ENCODE measurements around the gene DNAH11.
"Not testable (repeated sequence)": the region's sequence is repeated elsewhere in the genome, so short reads cannot be mapped to it uniquely, and the experiment has no call there.

The DNAH11 gene

DNA sequence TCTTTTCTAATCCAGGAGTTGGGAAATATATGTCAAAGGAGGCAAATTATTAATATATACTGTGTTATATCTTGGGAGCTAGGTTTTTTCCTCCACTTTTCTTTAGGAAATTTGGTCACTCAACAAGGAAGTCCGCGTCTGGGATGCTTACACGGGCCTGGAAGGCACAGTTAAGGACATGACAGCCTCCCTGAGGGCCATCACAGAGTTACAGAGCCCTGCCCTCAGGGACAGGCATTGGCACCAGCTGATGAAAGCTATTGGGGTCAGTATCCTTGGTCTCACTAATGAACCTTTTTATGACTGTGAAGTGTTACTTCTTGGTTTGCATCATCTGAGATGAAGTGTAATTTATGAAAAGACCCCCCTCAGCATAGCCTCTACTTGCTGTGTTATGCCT lies 74.7 kb downstream of the DNAH11 start:
- no peak for DNase-seq (ENCODE audit: low read depth in 3 of 3)

DNA sequence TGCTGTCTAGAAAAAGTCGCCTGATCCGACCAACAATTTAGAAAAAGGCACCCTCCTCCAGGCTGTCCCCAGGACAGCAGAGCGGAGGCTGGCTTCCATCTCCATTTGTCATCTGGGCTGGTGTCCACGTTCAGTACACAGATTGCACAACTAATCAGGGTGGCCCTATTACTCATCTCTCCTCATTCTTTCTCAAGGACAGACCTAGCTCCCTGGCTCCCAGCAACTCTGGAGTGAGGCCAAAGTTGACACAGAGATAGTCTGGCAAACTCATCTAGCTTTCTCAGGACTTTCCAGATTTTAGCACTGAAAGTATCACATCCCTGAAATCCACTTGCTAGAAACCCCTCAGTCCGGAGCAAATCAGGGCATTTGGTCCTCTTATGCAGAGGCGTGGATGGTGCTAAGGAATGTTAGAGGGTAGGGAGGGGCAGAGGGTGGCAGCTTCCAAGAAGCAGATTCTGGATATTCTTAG lies 75.1 kb downstream of the DNAH11 start:
- no peak for DNase-seq (ENCODE audit: low read depth in 3 of 3)

DNA sequence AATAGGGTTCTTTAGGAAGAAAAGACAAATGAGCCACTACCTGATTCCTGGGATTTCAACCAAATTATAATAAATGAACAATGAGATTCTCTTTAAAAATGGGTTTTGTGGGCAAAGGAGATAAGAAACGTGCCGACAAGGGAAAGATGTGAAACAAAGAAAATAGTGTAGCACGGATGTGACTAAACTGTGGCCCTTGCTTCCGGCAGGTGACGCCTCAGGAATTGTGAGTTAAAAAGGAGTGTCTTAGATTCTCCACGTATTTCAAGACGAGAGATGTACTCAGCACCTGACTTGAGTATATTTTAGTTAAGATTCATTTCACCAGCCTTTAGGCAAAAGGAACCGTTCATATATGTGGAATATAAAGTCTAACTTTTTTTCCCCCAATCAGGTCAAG lies 75.9 kb downstream of the DNAH11 start:
- no peak for DNase-seq (ENCODE audit: low read depth in 3 of 3)

DNA sequence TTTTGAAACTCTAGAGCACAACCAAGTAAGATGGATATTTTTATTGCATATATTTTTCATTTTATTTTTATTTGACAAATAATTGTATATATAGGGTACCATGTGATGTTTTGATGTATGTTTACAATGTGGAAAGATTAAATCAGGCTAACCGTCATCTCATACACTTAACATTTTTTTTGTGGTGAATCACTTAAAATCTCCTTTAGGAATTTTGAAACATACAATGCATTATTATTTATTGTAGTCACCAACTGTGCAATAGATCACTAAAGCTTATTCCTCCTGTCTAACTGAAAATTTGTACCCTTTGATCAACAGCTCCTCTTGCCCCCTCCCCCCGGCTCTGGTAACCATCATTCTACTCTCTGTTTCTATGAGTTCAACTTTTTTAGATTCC lies 77.2 kb downstream of the DNAH11 start:
- DNase-seq (ENCODE audit: low read depth in 3 of 3): no peak

DNA sequence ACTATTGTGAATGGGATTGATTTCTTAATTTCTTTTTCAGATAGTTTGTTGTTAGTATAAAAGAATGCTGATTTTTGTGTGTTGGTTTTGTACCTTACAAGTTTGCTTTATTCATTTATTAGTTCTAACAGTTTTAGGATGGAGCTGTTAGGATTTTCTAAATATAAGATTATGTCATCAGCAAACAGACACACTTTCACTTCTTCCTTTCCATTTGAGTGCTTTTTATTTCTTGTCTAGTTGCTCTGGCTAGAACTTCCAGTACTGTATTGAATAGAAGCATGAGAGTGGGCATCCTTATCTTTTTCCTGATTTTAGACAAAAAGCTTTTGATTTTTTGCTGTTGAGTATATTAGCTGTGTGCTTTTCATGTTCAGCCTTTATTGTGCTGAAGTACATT lies 81.5 kb downstream of the DNAH11 start:
- DNase-seq (ENCODE audit: low read depth in 3 of 3): no peak

DNA sequence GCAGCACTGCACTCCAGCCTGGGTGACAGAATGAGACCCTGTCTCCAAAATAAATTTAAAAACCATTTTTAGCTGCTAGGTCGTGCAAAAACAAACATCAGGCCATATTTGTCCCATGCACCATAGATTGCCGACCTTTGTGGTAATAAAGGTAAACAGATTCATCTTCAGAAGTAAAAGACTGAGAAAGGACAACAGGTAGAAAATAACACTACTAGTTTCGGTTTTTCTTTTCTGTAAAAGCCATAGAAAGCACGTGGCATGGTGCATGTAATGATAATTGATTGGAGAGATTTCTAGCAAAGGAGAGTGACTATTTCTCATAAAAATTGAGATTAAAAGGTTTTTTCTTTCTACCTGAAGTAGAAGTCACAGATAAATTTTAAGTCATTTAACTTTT lies 93.9 kb downstream of the DNAH11 start:
- DNase-seq (ENCODE audit: low read depth in 3 of 3): no peak

DNA sequence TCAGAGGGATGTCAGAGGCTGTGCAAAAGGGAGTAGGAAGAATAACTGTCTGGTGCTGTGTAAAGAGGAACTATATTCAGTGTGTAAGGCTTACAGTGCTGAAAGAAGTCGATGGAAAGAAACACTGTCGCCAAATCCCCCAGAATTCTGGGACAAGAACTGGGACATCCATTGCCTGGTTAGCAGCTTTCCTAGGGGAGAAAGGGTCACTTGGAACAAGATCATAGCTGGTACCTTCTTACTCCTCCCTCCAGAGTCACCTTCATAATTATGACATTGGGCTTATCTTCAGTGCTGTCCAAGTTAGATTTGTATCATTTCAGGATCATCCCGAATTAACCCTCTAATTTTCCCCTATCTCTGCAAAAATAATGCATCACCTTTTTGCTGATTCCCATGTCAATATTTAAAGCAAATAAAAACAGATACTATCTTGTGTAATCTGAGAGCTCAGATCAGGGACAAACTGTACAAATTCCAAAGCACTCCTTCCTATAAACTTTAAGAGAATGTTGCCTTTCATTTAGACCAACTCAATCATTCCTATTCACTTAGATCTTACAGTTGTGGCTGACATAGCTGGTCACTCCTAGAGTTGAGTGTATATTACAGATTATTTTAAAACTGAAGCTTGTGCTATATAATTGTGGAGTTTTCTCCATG lies 96.5 kb downstream of the DNAH11 start:
- no peak for DNase-seq (ENCODE audit: low read depth in 3 of 3)

DNA sequence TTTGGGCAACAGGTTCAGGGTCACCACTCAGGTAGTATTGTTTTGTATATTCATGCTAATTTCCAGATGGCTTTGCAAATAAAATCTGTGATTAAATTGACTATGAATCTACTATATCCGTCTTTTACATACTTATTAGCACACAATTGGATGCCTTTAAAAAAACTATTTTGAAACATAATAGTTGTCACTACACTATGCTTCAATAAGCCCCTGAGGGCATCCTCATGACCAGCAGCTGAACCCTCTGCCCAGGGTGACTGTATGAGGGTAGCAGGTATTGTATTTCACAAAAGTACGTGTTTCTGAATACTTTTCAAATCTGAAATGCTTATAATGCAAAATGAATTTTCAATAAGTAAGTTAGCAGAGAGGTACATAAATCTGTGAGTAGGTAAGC lies 97.3 kb downstream of the DNAH11 start:
- DNase-seq (ENCODE audit: low read depth in 3 of 3): no peak

DNA sequence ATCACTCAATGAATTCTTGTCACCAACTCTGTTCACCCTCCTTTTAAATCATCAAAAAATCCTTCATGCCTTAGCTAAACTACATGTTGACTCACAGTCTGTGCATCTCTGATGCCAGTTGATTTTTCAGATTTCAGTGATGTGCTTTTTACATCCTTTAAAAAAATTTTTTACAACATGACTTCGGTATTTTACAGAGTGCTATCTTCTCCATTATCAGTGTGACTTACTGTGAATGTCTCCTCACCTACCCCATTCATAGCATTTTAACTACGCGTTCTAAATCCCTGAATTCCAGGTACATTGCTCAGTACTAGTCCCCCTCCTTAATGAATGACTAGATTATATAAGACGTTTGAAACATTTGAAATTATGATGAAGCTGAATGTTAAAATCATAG lies 98.7 kb downstream of the DNAH11 start:
- DNase-seq (ENCODE audit: low read depth in 3 of 3): no peak

DNA sequence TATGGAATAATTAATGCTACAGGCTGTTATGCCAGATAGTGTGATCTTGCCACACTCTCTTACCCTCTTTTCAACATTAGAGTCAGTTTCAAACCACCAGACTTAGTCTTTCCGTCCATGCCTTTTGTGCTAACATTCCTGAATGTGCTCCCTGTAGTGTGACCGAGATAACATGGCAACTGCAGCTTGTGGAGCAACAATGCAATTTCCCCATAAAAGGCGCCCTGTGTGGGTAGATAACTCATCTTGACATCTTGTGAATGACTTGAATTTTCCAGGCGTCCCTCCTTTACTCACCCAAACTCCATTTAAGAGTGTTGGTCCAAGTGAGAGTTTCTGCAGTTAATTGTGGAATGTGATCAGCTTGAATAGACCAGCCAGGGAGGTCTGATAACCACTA lies 99.6 kb downstream of the DNAH11 start:
- no peak for DNase-seq (ENCODE audit: low read depth in 3 of 3)

DNA sequence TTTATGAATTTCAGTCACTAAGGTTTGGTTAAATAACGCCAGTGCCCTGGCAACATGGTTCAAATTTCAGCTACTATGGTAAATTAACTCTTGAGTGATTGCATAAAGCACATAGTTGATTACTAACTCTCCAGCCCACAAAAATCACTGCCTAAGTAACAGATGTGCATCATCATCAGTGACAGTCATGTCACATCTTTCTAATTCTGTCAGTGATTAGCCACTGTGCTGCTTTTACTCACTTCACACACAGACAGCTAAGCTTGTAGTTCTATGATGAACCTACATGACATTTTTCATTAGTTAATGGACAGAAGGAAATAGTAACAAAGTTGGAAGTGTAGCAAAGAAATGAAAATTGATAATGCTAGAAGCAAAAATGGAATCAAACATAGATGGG lies 108.9 kb downstream of the DNAH11 start:
- DNase-seq (ENCODE audit: low read depth in 3 of 3): no peak

DNA sequence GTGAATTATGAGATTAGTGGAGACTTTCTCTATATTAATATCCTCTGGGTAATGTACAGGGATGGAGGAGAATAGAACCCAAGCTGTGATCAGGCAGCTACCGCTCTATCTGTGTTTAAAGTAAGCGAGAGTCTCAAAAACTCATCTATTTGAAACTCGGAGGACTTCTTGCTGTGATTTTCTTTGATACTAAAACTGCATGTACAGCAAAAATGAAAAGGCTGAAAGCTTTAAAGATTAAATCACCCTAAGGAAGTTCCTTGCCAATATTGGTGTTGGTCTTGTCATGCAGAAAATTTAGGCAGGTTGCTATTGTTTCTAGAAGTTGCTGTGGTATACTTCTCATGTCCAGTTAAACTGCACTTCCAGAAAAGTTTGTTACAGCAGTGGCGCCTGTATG lies 110.8 kb downstream of the DNAH11 start:
- no peak for DNase-seq (ENCODE audit: low read depth in 3 of 3)

DNA sequence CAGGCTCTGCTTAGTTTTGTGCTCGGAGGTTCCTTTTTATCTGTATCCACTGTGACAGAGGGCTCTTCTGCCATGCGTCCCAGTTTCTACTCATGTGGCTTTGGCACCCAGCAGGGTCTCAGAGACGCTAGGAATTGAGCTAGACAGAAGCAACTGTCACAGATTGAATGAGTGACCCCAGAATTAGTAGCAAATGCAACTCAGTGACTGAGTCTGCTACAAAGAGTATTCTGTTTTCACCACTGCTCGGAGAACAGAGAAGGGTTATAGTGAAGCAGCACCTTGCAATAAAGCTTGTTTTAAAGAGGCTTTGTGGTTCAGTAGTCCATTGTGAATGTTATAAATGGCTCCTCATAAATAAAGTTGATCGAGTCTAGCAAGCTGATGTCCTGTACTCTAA lies 113.2 kb downstream of the DNAH11 start:
- no peak for DNase-seq (ENCODE audit: low read depth in 3 of 3)

DNA sequence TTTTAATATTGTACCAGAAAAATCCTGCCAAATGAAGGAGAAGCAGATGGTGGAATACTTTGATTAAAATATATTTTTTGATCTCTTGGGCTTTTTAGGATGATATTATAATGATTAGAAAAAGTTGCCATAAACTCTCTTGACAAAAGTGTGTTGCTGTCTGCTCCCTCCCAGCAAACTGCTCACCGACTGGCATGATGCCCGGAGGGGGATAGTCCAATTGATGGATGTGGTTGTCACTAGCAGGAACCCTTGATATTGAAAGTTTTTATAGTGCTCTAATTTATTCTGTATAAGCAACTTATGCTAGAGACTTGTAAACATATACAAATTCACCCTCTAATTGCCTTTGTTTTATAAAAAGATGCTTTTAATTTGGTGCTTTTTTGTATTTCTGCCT lies 114.0 kb downstream of the DNAH11 start:
- no peak for DNase-seq (ENCODE audit: low read depth in 3 of 3)

DNA sequence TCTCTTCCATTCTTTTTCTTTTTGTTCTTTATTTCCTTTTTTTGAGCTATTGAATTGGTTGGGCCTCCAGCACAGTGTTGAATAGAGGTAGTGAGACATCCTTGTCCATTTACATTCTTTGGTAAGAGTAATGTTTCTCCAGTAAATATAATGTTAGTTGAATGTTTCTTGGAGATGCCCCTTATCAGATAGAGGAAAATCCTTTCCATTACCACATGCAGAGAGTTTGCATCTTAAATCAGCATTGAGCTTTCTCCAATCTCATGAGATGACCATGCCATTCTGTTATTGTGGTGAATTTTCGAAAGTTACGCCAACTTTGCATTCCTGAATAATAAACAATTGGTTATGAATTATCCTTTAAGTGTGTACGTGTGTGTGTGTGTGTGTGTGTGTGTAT lies 127.7 kb downstream of the DNAH11 start:
- no peak for DNase-seq (ENCODE audit: low read depth in 3 of 3)

DNA sequence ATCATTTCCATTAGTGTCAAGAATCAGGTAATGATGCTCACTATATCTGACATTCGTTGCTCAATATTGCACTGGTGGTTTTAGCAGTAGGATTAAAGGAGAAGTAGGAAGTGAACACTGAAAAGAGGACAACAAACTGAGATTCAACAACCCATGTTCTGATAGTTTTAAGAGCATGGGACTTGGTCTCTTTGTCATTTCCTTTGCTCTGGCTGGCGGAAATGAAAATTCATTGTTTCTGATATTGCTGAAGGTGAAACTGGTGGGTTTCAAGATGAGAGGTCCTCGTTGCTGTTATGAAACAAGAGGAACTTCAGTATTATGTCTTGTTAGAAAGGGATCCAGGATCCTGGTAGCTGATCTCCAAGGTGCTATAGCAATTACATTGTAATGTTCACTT lies 129.0 kb downstream of the DNAH11 start:
- no peak for DNase-seq (ENCODE audit: low read depth in 3 of 3)

DNA sequence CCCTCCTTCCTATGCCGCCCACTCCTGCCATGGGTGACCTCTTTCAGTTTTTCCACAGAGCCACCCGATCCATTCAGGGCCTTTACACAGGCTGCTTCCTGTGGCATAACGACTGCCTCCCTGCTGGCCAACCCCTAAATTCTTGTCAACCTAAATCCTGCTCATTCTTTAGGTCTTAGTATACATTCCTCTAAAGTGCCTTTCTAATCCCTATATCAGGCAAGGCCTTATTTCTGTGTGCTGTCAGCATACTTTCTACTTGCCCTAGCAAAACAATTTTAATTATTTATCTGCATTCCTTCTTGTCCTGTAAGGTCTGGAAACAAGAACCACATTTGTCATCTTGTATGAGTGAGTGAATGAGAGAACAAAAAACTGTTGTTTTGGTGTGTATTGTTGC lies 132.4 kb downstream of the DNAH11 start:
- no peak for DNase-seq (ENCODE audit: low read depth in 3 of 3)

DNA sequence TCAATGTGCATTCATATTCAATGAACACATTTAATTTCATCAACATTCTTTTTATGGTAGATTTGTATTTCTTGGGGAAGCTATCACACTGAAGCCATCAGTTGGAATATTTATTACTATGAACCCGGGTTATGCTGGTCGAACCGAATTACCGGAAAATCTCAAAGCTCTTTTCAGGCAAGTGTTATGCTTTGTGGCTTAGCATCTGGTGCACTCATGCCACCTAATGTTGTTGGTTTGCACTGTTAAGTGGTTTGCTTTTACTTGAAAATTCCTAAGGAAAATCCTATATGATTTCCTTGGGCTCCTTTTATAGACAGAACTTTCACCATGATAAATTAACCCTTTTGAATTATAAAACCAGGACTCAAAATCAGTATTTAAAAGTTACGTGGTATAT lies 147.9 kb downstream of the DNAH11 start:
- no peak for DNase-seq (ENCODE audit: low read depth in 3 of 3)

DNA sequence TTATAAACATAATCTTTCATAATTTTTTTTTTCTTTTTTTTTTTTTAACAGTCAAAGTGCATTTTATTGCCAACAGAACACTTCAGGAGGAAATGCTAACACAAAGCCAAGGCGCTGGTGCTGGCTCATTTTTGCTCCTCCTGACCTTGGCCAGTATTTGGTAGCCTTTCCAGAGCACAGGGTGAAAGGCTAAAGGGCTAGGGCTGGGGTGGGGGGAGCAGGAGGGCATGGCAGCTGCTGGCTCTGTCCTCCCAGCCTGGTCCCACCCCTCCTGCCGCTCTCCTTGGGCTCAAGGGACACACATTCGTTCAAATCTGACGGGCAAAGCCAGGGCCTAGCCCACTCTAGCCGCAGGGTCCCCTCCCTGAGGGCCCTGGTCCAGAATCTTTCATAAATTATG lies 148.3 kb downstream of the DNAH11 start:
- not testable (repeated sequence) for DNase-seq (ENCODE audit: low read depth in 3 of 3)

DNA sequence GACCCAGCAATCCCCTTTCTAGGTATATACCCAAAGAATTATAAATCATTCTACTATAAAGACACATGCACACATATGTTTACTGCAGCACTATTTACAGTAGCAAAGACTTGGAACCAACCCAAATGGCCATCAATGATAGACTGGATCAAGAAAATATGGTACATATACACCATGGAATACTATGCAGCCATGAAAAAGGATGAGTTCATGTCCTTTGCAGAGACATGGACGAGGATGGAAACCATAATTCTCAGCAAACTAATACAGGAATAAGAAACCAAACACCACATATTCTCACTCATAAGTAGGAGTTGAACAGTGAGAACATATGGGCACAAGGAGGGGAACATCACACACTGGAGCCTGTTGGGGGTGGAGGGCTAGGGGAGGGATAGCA lies 157.7 kb downstream of the DNAH11 start:
- DNase-seq (ENCODE audit: low read depth in 3 of 3): not testable (repeated sequence)

DNA sequence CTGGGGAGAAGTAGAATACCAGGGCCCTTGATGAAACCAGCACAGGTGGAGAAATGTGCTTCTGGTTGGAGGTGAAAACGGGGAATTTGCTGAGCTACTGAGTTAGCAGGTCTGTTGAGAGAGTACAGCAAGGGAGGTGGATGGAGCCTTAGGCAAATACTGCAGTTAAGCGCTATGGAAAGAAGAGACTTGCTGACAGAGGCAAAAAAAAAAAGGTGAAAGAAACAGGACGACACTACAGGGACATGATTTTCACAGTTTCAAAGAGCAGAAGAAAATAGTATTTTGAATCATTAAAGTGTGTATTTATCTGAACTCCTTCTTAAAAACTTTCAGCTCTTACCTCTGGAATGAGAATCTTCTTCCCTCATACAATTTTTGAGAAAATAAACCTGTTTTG lies 159.5 kb downstream of the DNAH11 start:
- DNase-seq (ENCODE audit: low read depth in 3 of 3): no peak

DNA sequence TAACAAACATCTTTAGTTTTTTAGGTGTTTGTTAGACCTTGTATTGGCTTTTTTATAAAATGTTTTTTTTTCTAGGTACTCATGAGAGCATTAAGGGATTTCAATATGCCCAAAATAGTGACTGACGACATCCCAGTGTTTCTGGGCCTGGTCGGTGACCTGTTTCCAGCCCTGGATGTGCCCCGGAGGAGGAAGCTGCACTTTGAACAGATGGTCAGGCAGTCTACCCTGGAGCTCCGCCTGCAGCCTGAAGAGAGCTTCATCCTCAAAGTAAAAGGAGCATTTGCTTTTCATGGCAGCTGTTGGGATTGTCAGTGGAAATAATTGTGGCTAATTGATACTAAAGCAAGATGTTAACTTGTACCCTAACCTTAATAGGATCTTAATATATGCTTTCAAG lies 161.5 kb downstream of the DNAH11 start:
- DNase-seq (ENCODE audit: low read depth in 3 of 3): no peak

DNA sequence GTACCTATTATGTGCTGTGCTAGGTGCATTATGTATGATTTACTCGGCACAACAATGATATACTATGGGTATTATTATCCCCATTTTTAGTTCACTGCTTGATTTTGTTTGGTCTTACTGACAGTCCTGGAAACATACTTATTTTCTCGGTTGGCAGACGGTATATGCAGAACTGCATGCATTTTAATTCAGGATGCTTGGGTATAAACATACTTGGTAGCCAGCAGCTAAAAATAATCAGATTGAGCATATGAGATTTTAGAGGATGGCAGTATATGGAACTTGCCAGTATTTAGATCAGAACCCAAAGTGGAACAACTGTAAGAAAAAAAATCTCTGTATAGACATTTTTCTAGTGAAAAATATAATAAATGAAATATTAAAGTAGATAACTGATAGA lies 163.3 kb downstream of the DNAH11 start:
- no peak for DNase-seq (ENCODE audit: low read depth in 3 of 3)

DNA sequence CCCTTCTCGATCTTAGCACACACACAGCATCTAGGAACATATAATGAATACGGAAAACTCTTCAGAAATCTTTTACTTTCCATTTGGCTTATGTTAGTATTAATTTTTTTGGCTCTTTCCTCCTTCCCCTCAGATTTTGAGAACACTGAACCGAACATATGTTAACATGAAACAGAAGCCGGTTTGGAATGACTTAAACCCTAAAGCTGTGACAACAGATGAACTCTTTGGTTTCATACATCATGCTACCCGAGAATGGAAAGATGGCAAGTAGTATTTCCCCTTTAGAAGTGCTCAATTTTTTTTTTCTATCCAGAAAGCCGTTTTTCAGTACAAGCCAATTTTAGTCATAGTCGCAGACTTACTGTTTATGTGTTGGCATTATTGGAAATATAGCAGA lies 164.7 kb downstream of the DNAH11 start:
- DNase-seq (ENCODE audit: low read depth in 3 of 3): no peak
